Heart right ventricle (tissue), 16 donors: ENCODE results near the gene CLPTM1. TPM values are rescaled to one million over a fixed set of nuclear protein-coding genes. Genes with fewer than 3 reads are reported as not detected.
"Not testable (repeated sequence)": the region's sequence is repeated elsewhere in the genome, so short reads cannot be mapped to it uniquely, and the experiment has no call there.

ENCODE experiments used
- ATAC-seq, 8 donors: fragments of 200-7000 bp; cut with Tn5 transposase; one replicate each; pipeline ENCODE4 v1.9.1; 2020; ENCODE audit warnings: mild to moderate bottlenecking in 8 of 8, moderate library complexity in 8 of 8, moderate number of reproducible peaks in 1 of 8
- DNase-seq, 2 donors: peaks; one replicate each; pipeline ENCODE4 v3.0.0-alpha.2; 2020
- H3K27ac ChIP-seq, 10 donors: fragments of 200-600 bp; sonication (generic) in 2 of 10; one replicate each; pipeline versions ENCODE4 v1.5.0 to v1.8.0; 2020 to 2022; ENCODE audit warnings: mild to moderate bottlenecking in 3 of 10
- H3K27me3 ChIP-seq, 7 donors: fragments of 200-600 bp; one replicate each; pipeline ENCODE4 v1.8.0; 2021 to 2022; ENCODE audit warnings: mild to moderate bottlenecking in 2 of 7
- H3K36me3 ChIP-seq, 9 donors: fragments of 200-600 bp; sonication (generic) in 1 of 9; one replicate each; pipeline versions ENCODE4 v1.5.0 to v1.8.0; 2020 to 2022; ENCODE audit warnings: mild to moderate bottlenecking in 2 of 9
- H3K4me1 ChIP-seq, 9 donors: fragments of 200-600 bp; sonication (generic) in 1 of 9; one replicate each; pipeline versions ENCODE4 v1.5.0 to v1.8.0; 2020 to 2022; ENCODE audit warnings: mild to moderate bottlenecking in 4 of 9
- H3K4me3 ChIP-seq, 10 donors: fragments of 200-600 bp; sonication (generic) in 2 of 10; one replicate each; pipeline versions ENCODE4 v1.5.0 to v1.8.0; 2020 to 2022; ENCODE audit warnings: mild to moderate bottlenecking in 7 of 10, moderate library complexity in 2 of 10
- H3K9me3 ChIP-seq, 11 donors: fragments of 200-600 bp in 10 of 11; sonication (generic) in 2 of 11; one replicate each; pipeline versions ENCODE4 v1.5.0 to v1.8.0; 2013 to 2022; ENCODE audit warnings: mild to moderate bottlenecking in 2 of 11, control low read depth in 1 of 11, moderate library complexity in 1 of 11
- CTCF ChIP-seq, 9 donors: fragments of 200-600 bp; sonication (generic) in 2 of 9; IDR thresholded peaks; one replicate each; pipeline versions ENCODE4 v1.5.0 to v1.8.0; 2021 to 2022; ENCODE audit warnings: antibody characterized with exemption in 9 of 9, mild to moderate bottlenecking in 5 of 9, moderate library complexity in 1 of 9
- WGBS, 2 donors: extraction: QIAGEN DNeasy Blood & Tissue Kit; methylation state at CpG; one replicate each; pipeline ENCODE4 v1.1.7; 2013; ENCODE audit warnings: inconsistent platforms in 1 of 2; 5-methylcytosine and 5-hydroxymethylcytosine counted together
- intact Hi-C, 10 donors: fragments of 100-400 bp; cut with DNase I; formaldehyde crosslinking; loops; one replicate each; pipeline versions ENCODE4 v1.11.1 to v1.14.2; 2022
- polyA plus RNA-seq, 2 donors: library from polyadenylated mRNA; stranded (reverse); fragments of 200-250 nt; gene quantifications; one replicate each; pipeline ENCODE4 v1.2.3, GENCODE V29; 2013
- total RNA-seq, 10 donors: library from RNA; stranded (reverse); fragmentation: NEBNext Ultra II Directional in 3 of 10; extraction: Animal tissue kit (Norgen Biotek cat#: 25700) in 3 of 10; gene quantifications; one replicate each; pipeline versions ENCODE4 v1.2.1 to v1.2.4, GENCODE V29; 2021 to 2023
- donor health status: Arrhythmogenic right ventricular cardiomyopathy.
- donor health status: ischemic (EF 13 %, LVEDD 7.1; RV severe dilation, severe dysfunction).
- donor health status: healthy with polysubstance abuse.
- donor health status: DM: no; HTN: yes; CAD: no.
- donor health status: DM: no; HTN: no; CAD: no.
- donor health status: ischemic (EF 25% LVEDD 6.9; RV normal size, moderate dysfunction).
- donor health status: ischemic (EF 25% LVEDD 5.7; RV mildly dilated, moderate dysfunction).
- donor health status: healthy.
- donor health status: DM: yes; HTN: yes; CAD: no.
- donor health status: Ischemic cardiomyopathy.
- donor health status: ischemic (EF 35%, LVEDD 5.7; RV mildly dilated, moderate dysfunction).
- donor health status: nonischemic (EF 11% LVEDD 7.7; RV severe dilation, severe dysfunction).
- donor health status: DM: yes; HTN: yes; CAD: no.
- donor health status: PGD.
- donor health status: ischemic (EF 29% LVEDD 5.4; RV normal size, mild dysfunction).
- donor health status: nonischemic (EF 23%, LVEDD 6.1; RV moderate dilation, normal function).

The CLPTM1 gene
- total and polyA plus RNA-seq, 12 donors, result 72.1 to 130 (median 95.7) TPM

GRCh38 chr19:44908074-44908835 is 46.9 kb upstream of the CLPTM1 start:
- no peaks in the 10 kb centered on the region for H3K9me3 ChIP-seq
- DNase-seq, result no peak
- H3K4me3 ChIP-seq, result no peak overlapping the region
- peaks cover 0 to 41% (median 23%) of the 10 kb centered on the region in 7 donors for H3K27me3 ChIP-seq
- no peak for TF ChIP-seq CTCF (IDR thresholded peaks at IDR 0.05)
- peaks cover 0 to 2% (median 0%) of the 10 kb centered on the region in 9 donors for H3K36me3 ChIP-seq
- H3K27ac ChIP-seq, result no peak overlapping the region
- intact Hi-C loops, result loop anchor here in 4 of 10 donors (5.0 to 10.0 kb wide), 3 partner anchors 39 to 427 kb away; partner anchors contain the start of gene APOC2 (in 1 of the 4)
- H3K4me1 ChIP-seq, result peaks cover 0 to 44% (median 16%) of the 10 kb centered on the region in 9 donors
- WGBS, 2 donors, result 94 to 97% methylated on average over 46 of the region's 46 CpGs
- ATAC-seq, result no peak

- TF ChIP-seq CTCF (IDR thresholded peaks at IDR 0.05), result no peak
- H3K4me3 ChIP-seq, result no peak overlapping the region
- ATAC-seq (no peak), DNase-seq (no peak)
- H3K4me1 ChIP-seq, result peaks cover 0 to 42% (median 14%) of the 10 kb centered on the region in 9 donors
- H3K36me3 ChIP-seq, result no peaks in the 10 kb centered on the region
- intact Hi-C loops, result loop anchor here in 4 of 10 donors (5.0 to 10.0 kb wide), 3 partner anchors 38 to 426 kb away; partner anchors contain the start of gene APOC2 (in 1 of the 4)
- 97 to 98% methylated on average over 31 to 44 of the region's 44 CpGs for WGBS, 2 donors
- H3K27ac ChIP-seq, result no peak overlapping the region
- peaks cover 0 to 41% (median 23%) of the 10 kb centered on the region in 7 donors for H3K27me3 ChIP-seq
- no peaks in the 10 kb centered on the region for H3K9me3 ChIP-seq
These were observed 46.3 kb upstream of the CLPTM1 start for GRCh38 chr19:44908836-44909261.

- ATAC-seq (no peak), DNase-seq (no peak)
- no peaks in the 10 kb centered on the region for H3K36me3 ChIP-seq
- H3K4me1 ChIP-seq, result peaks cover 0 to 47% (median 11%) of the 10 kb centered on the region in 9 donors
- H3K27me3 ChIP-seq, result peaks cover 0 to 39% (median 23%) of the 10 kb centered on the region in 7 donors
- intact Hi-C loops, result loop anchor here in 4 of 10 donors (5.0 to 10.0 kb wide), 3 partner anchors 38 to 425 kb away; partner anchors contain the start of gene APOC2 (in 1 of the 4)
- peak overlapping the region in 2 of 10 donors; percentile 44 to 55 for H3K27ac ChIP-seq
- no peaks in the 10 kb centered on the region for H3K9me3 ChIP-seq
- no peak overlapping the region for H3K4me3 ChIP-seq
- TF ChIP-seq CTCF (IDR thresholded peaks at IDR 0.05), result no peak
- 81 to 83% methylated on average over 5 of the region's 5 CpGs for WGBS, 2 donors
These were observed 45.4 kb upstream of the CLPTM1 start for GRCh38 chr19:44909775-44910174.

GRCh38 chr19:44911896-44912295 is 43.3 kb upstream of the CLPTM1 start:
- Histone ChIP-seq H3K27me3 (peaks cover 0 to 18% (median 8%) of the 10 kb centered on the region in 7 donors), H3K4me1 (peaks cover 0 to 38% (median 10%) of the 10 kb centered on the region in 9 donors), H3K27ac (peak overlapping the region in 1 of 10 donors; percentile 13)
- ATAC-seq, H3K4me3 ChIP-seq, H3K9me3 ChIP-seq, DNase-seq, intact Hi-C loops, H3K36me3 ChIP-seq: not testable (repeated sequence)
- WGBS, 2 donors, result 95% methylated on average over 6 of the region's 6 CpGs
